SHP77 (cell line): ENCODE measurements around the gene CARD9.
A peak's percentile ranks its signal among the peaks of the same experiment; 100 is the strongest.

Experiments used
- DNase-seq, 2 experiments: peaks; one replicate each; lab custom pipeline; 2025; lab: John Stamatoyannopoulos, UW

Gene CARD9

DNA sequence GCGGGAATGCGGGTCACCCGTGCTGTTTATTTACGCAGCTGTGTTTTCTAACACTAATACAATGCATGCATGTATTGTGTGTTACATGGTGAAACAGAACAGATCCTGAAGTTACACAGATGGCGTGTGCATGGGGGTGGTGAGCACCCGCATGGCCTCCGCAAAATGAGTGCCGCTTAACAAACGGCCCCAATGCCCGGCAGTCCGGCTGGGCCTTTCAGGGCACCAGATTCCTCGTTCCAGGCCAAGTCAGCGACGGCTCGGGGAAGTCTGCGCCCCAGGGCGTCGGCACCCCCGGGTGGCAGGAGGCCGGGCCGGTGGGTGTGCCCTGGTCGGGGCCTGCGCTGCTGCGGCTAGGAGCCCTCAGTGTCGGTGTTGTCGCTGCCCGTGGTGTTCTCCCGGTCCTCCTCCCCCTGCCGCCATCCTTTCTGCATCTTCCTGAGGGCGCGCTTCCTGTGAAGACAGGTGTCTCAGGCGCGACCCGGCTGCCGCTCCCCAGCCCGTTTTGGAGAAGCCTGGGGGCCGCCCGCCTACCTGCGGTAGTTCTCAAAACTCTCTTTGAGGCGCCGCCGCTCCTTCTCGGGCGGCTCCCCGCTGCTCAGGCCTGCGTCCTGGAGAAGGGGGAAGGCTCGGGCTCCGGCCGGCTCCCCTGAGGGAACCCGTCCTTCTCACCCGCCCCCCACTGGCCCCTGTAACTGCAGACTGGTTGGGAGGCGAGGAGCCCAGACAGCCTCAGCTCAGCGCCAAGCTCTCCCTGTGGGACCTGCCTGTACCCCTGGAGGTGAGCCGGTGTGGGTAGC is 9.3 kb downstream of the CARD9 start:
- DNase-seq, result no peak

- DNase-seq, result peak; percentile 80 to 88
Observed at GRCh38 chr9:136363106-136363948, 10.1 kb downstream of the CARD9 start, which contains the start of gene DNLZ. TSS of gene DNLZ (minus strand) at chr9:136363744. CDS start at chr9:136363714, 30 bp downstream.

GRCh38 chr9:136362450-136362784 is 11.1 kb downstream of the CARD9 start:
- DNase-seq, result no peak

DNA sequence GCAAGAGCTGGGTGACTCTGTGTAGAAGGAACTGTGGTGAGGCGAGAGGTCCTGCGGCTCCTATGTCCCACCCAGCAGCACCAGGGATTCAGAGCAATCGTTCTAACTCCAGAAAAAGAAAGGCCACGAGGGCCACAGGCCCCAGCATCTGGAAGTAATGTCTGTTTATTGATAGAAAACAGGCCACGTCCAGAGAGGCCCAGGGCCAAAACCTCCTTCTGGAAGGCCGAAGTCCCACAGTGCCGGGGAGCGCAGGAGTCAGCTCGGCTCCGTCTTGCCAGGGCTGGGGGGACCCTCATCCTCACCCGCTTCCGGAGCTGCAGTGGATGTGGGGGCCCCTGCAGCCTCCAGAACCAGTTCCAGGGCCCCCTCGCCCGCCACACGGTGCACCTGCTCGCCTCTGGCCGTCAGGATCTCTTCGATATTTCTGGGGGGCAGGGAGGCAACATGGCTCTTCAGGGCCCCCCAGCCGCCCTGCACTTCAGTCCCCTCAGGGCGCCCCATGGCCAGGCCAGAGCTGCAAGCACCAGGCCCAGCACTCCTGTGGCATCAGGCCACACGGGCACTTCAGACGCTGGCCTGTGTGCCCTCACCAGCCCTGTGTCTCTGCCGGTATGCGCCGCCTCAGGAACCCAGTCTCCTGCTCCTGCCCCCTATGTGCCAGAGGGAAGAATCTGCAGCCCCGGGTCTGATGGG is 11.6 kb downstream of the CARD9 start:
- no peak for DNase-seq

DNA sequence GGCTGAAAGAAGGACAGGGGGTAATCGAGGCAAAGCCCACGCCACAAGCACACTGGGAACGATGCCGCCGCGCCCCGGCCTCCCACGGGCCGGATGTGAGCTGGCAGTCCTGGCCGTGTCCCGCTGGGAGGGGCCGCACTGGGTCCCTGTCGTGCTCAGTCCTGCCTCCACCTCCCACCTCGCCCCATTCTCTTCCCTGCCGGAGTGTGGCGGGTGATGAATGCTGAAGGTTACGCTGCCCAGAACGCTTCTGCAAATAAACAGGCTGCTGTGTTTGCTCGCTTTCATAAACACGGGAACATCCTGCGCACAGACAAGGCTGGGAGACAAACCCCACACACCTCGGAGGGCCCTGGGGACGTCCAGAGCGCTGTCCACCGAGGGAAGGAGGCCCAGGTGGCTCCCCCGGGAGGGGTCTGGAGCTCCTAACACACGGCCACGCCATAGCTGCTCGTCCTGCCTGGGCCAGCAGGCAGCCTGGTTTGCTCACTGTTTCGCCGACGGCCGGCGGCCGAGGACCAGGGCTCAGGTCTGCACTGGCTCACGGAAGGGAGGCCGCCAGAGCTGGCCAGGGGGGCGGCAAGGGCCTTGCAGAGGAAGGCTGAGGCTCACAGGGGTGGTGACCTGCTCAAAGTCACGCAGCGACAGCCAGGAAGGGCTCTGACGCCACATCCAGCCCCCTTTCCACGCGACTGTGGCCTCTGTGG is 12.3 kb downstream of the CARD9 start:
- no peak for DNase-seq

GRCh38 chr9:136359774-136360718 is 13.4 kb downstream of the CARD9 start:
- DNase-seq, result no peak

DNA sequence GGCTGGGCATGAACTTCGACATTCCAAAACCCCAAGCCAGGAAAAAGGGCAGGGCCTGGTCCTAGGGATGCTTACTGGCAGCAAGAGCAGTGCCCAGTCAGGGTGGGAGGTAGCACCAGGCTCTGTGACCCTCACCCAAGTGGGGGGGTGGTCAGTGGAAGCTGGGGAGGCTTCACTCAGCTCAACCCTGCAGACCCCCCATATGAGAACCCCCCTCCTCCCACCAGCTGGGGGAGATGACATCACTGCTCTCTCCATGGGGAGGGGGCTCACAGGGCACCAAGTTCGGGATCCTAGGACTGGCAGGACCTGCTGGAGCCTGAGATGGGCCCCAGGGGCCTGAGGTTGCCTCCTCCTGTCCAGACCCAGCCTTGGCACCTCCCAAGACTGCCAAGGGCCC is 14.6 kb downstream of the CARD9 start:
- DNase-seq, result no peak

- DNase-seq, result no peak
Observed at GRCh38 chr9:136358016-136358415, 15.5 kb downstream of the CARD9 start.

DNA sequence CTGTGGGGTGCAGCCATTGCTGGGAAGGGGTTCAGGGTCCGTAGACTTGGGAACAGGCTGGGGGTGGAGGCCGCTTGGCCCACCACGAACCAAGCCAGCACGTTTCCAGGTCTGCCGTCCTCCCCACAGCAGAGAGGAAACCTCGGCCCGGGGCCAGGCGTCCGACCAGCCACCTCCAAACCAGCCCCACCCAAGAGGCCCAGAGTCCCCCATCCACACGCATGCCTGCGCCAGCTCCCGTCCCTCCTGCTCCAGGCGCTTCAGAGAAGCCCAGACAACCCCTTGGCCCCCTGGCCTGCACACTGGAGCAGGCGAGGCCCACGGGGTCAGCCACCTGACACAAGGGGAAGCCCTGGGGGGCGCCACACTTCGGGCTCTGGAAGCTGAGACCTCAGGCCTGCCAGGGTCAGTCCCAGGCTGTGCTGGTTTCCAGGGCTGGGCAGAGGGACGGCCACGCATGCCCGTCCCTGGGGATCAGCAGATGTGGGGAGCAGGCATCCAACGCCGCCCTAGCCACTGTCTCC is 16.2 kb downstream of the CARD9 start:
- no peak for DNase-seq

DNA sequence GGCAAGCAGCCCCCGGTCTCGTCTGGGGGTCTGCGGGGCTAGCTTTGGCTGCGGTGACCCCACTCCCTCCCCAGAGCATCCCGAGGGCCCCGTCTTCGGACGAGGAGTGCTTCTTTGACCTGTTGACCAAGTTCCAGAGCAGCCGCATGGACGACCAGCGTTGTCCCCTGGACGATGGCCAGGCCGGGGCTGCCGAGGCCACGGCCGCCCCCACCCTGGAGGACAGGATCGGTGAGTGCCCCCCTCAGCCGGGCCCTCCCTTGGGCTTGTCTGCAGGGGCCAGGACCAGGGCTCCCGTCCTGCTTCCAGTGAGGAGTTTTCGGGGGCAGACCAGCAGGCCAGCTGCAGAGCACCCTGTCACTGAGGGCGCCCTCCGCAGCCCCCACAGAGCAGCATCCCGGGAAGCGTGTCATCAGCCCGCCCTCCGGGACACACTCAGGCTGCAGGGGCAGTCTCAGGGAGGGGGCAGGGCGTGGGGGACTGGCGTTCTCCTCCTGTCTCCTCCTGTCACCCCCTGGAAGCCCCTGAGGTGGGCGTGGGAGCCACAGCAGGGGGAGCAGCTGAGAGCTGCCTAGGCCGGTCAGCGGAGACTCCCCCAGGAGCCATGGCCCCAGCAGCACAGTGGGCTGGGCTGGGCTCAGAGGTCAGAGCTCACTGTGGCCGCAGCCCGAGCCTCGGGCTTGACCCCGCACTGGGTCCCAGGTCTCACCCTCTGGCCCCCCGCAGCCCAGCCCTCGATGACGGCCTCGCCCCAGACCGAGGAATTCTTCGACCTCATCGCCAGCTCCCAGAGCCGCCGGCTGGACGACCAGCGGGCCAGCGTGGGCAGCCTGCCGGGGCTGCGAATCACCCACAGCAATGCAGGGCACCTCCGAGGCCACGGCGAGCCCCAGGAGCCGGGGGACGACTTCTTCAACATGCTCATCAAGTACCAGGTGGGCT is 17.6 kb downstream of the CARD9 start:
- no peak for DNase-seq

- DNase-seq, result no peak
Observed at GRCh38 chr9:136354592-136355085, 18.8 kb downstream of the CARD9 start.

GRCh38 chr9:136353757-136354488 is 19.5 kb downstream of the CARD9 start:
- no peak for DNase-seq

- DNase-seq, result no peak
Observed at GRCh38 chr9:136353088-136353487, 20.4 kb downstream of the CARD9 start.

DNA sequence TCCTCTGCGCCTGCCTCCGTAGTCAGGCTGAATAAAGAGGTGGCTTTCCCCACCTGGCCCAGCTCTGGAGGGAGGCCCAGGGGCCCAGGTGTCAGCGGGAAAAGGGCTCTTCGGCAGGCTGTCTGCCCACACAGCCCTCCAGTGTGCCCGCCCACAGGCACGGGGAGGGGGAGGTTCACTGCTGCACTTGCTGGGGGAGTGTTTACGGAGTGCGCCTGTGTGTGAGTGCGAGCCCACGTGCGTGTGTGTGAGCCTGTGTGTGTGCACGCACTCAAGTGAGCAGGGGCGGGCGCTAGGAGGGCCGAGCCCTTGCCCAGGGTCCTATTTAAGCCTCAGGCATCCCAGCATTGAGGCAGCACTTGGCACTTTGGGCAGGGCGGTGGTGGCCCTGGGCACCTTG is 20.8 kb downstream of the CARD9 start:
- DNase-seq, result peak in 1 of 2 experiments; percentile 35

DNA sequence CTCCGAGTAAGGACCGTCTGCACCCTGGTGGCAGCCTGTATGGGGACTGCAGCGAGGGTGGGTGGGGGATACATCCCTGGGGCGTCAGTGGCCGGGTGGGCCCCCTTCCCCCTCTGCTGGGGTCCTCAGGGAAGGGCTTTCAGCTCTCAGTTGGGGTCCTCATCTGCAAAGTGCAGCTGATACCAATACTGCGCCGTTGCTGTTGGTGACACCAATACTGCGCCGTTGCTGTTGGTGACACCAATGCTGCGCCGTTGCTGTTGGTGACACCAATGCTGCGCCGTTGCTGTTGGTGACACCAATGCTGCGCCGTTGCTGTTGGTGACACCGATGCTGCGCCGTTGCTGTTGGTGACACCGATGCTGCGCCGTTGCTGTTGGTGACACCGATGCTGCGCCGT is 21.6 kb downstream of the CARD9 start:
- DNase-seq, result peak; percentile 44 to 48

DNA sequence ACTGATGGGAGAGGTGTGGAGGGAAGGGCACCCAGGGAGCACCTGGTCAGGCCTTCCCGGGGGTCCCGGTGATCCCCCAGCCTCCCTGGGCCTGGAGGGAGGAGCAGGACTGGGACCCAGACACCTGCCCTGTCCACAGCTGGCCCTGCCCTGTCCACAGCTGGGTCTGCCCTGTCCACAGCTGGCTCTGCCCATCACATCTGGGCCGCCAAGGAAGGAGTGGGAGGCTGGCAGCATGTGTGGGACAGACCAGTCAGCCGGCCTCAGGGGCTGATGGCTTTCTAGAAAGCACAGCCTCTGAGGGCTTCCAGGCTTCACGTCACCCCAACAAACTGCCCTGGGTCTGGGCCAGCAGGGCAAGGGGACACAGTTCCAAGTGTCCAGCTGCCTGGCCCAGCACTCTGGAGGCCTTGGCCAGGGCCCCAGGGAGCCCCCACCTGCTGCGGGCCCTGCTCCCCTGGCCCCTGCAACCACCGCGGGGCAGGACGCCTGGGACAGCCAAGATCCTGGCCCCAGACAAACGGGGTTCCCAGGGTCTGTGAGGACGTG is 22.1 kb downstream of the CARD9 start:
- no peak for DNase-seq

DNA sequence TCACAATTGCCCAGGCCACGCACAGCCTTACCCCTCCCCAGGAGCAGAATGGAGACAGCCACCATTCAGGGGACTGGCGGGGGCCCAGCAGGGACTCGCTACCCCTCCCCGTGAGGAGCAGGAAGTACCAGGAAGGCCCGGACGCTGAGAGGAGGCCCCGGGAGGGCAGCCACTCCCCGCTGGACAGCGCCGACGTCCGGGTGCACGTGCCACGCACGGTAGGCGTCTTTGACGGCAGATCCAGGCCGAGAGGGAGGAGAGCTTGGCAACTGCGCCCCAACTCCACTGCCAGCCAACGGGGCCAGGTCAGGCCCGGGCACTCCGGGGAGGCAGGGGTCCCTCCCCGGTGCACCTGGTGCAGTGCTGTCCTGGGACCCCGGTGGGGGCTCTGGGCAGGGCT is 23.9 kb downstream of the CARD9 start:
- no peak for DNase-seq

GRCh38 chr9:136348691-136349090 is 24.8 kb downstream of the CARD9 start:
- no peak for DNase-seq
